ENCODE data around the gene RPS6KA3. TPM values are rescaled to one million over a fixed set of nuclear protein-coding genes. Genes with fewer than 3 reads are reported as not detected.
"Not testable (repeated sequence)": the region's sequence is repeated elsewhere in the genome, so short reads cannot be mapped to it uniquely, and the experiment has no call there.

The RPS6KA3 gene
- total RNA-seq, 1 donor from 2014 or later, result 92.2 TPM

DNA sequence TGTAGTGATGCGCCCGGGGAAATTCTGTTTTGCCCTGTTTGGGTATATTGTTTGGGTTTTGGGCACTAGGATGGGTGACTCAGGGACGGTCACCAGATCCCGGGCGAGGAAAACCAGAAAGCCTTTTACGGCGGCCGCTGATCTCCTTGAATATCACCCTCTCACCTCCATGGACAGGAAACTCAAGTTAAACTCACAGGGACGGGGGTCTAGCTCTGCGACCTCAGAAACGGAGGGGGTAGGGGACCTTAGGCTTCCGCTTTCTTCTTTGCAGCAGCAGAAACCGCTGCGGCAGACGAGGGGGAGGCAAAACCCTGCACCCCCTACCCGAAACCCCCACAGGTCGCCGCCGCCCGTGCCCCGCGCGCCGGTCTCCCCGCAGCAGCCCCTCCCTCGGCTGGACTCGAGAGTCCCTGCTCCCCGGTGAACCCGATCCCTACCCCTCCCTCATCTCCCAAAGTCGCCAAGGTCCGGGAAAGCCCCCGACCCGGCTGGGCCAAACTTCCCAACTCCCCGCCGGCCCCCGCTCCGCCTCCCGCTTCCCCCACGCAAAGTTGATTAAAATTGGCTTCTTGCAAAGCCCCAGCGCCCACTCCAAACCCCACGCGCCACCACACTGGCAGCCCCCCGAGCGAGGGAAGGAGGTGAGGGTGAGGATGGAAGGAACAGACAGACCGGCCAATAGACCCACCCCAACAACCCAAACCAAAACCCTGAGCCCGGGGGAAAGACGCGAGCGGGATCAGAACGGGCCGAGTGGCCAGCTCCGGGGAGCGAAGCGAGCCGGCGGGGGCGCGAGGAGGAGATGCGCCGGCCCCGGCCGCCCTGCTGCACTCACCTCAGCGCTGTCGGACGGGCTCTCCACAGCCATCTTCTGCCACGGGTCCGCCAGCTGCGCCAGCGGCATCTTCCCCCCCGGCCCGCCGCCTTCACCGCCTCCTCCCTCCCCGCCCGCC is 705 bp downstream of the RPS6KA3 start:
- peak in 1 of 2 donors; percentile 27 for DNase-seq (ENCODE audit: low read depth in 2 of 2)

DNA sequence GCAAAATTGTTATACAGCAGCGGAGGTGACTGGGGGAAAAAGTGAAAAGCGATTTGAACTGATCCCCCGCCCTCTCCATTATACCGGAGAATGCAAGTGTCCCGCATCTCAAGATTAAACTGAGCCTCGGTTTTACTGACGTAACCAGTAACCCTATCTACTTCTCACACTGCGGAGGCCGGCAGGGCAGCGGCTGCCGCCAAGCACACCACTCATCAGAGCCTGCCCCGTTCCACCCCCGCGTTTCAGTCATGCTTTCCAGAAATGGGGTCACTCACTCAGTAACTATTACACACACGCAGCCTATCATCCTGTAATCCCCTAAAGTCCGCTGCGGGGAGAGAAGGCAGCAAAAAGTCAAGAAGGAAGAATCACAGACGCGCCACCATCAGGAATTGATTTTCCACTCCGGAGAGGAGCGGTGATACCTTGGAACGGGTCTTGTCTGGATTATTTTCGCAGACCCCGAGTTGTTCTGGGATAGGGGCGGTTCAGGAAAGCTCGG is 1.4 kb downstream of the RPS6KA3 start:
- peak in 1 of 2 donors; percentile 69 for DNase-seq (ENCODE audit: low read depth in 2 of 2)

DNA sequence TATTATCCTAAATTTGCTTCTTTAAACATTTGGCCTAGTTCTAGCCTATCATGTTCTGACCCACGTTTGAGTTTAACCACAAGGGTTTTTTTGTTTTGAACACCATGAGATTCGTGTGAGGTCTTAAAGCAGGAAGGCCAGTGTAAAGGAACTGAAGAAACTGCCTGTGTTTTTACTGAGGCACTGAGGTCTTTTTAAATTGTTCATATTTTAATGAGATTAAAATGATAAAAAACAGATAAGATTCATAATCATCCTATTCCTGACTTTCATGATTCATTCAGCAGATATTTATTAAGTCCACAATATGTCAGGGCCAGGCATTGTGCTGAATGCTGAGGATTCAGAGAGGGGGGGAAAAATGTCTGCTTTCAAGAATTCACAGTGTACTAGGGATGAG is 3.2 kb downstream of the RPS6KA3 start:
- DNase-seq (ENCODE audit: low read depth in 2 of 2), result peak in 1 of 2 donors; percentile 38

GRCh38 chrX:20260885-20261284 is 5.8 kb downstream of the RPS6KA3 start:
- no peak for DNase-seq (ENCODE audit: low read depth in 2 of 2)

DNA sequence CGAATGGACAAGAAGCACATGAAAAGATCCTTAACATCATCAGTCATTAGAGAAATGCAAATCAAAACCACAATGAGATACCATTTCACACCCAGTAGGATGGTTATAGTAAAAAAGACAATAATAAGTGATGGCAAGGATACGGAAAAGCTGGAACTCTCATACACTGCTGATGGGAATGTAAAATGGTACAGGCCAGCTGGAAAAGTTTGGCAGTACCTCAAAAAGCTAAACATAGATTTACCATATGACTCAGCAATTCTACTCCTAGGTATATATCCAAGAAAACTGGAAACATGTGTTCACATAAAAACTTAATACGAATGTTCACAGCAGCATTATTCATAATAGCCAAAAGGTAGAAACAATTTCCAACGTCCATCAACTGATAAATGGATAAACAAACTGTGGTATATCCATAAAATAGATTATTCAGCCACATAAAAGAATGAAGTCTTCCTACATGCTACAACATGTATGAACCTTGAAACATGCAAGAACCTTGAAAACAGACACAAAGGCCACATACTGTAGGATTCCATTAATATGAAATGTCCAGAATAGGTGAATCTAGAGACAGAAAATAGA is 11.9 kb downstream of the RPS6KA3 start:
- no peak for DNase-seq (ENCODE audit: low read depth in 2 of 2)

DNA sequence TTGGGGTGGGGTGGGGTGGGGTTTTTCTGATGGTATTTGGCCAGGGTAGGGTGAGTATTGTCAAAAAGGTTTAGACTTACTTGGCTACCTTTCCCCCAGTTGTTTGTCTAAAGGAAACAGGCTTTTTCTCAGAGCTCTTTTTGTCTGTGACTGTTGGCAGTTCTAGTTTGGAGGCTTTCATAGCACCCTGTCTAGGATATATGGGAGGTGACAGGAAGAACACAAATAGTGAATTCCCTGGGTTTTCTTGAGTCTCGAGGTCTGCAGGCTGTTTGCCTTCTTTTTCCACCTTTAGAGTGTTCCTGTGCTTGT is 13.5 kb downstream of the RPS6KA3 start:
- DNase-seq (ENCODE audit: low read depth in 2 of 2), result no peak

- DNase-seq (ENCODE audit: low read depth in 2 of 2), result peak; percentile 35 to 56
Observed at GRCh38 chrX:20252381-20253231, 14.1 kb downstream of the RPS6KA3 start.

DNA sequence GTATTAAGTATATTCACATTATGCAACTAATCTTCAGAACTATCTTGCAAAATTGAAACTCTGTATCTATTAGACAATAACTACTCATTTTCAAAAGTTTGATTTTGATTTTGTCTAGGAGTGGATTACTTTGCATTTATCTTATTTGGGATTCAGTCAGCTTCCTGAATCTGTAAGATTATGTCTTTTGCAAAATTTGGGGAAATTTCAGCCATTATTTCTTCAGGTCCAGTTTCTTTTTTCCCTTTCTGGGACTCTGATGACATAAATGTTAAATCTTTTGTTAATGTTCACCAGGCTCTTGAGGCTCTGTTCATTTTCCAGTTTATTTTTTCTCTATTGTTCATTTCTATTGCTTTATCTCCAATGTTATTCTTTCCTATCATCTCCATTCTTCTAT is 15.0 kb downstream of the RPS6KA3 start:
- no peak for DNase-seq (ENCODE audit: low read depth in 2 of 2)

DNA sequence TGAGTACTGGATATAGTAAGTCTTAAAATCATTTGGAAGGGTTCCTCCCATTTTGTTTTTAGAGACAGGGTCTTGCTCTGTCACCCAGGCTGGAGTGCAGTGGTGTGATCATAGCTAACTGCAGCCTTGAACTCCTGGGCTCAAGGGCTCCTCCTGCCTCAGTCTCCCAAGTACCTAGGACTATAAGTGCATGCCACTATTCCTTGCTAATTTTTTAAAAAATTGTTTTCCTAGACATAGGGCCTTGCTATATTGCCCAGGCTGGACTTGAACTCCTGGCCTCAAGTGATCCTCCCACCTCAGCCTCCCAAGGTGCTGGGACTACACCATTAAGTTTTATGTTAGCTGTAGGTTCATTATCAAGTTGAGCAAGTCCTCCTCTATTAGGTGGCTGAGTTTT is 16.6 kb downstream of the RPS6KA3 start:
- DNase-seq (ENCODE audit: low read depth in 2 of 2), result not testable (repeated sequence)

DNA sequence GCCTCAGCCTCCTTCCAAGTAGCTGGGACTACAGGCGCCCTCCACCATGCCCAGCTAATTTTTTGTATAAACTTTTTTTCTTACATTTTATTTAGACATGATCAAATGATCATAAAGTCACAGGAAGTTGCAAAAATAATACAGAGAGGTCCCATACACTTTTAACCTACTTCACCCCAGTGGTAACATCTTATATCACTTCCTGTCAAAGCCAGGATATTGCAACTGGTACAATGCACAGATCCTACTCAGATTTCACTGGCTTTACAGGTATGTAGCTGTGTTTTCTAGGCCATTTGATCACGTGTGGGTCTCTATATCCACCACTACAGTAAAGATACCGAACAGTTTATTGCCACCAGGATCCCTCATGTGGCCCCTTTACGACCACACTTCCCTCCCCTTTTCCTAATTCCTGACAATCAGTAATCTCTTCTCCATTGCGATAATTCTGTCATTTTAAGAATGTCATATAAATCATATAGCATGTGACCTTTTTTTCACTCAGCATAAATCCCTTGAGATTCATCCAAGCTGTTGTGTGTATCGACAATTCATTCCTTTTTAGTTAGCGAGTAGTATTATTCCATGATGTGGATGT is 18.0 kb downstream of the RPS6KA3 start:
- DNase-seq (ENCODE audit: low read depth in 2 of 2), result no peak

- no peak for DNase-seq (ENCODE audit: low read depth in 2 of 2)
Observed at GRCh38 chrX:20244931-20245330, 21.8 kb downstream of the RPS6KA3 start.

GRCh38 chrX:20240201-20240600 is 26.5 kb downstream of the RPS6KA3 start:
- no peak for DNase-seq (ENCODE audit: low read depth in 2 of 2)

- DNase-seq (ENCODE audit: low read depth in 2 of 2), result no peak
Observed at GRCh38 chrX:20237864-20238263, 28.8 kb downstream of the RPS6KA3 start.

DNA sequence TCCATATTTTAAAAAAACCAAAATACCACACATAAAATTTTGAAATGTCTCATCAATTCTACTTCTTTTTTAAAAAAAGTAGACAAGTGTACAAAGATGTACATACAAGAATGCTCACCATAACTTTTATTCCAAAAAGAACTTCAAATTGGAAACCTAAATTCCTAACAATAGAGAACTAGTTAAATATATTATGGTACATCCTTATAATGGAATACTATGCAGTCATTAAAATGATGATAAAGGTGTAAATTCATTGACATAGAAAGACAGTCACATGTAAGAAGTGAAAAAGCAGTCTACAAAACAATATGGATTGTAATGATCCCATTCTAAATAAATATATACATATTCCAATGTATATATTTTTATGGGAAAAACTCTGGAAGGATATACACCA is 31.0 kb downstream of the RPS6KA3 start:
- DNase-seq (ENCODE audit: low read depth in 2 of 2), result no peak

- no peak for DNase-seq (ENCODE audit: low read depth in 2 of 2)
Observed at GRCh38 chrX:20233336-20233735, 33.4 kb downstream of the RPS6KA3 start.

DNA sequence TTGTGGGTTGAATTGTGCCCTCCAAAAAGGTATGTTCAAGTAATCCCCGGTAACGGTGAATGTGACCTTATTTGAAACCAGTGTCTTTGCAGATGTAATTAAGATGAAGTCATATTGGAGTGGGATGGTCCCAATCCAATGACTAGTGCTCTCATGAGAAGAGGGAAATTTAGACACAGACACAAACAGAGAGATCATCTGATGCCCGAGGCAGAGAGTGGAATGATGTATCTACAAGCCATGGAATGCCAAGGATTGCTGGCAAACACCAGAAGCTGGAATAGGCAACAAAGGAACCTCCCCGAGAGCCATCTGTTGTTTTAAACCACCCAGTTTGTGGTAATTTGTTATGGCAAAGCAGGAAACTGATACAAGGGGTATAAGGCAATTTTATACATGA is 35.1 kb downstream of the RPS6KA3 start:
- no peak for DNase-seq (ENCODE audit: low read depth in 2 of 2)

GRCh38 chrX:20230406-20230805 is 36.3 kb downstream of the RPS6KA3 start:
- no peak for DNase-seq (ENCODE audit: low read depth in 2 of 2)

- DNase-seq (ENCODE audit: low read depth in 2 of 2), result no peak
Observed at GRCh38 chrX:20229155-20229554, 37.6 kb downstream of the RPS6KA3 start.

DNA sequence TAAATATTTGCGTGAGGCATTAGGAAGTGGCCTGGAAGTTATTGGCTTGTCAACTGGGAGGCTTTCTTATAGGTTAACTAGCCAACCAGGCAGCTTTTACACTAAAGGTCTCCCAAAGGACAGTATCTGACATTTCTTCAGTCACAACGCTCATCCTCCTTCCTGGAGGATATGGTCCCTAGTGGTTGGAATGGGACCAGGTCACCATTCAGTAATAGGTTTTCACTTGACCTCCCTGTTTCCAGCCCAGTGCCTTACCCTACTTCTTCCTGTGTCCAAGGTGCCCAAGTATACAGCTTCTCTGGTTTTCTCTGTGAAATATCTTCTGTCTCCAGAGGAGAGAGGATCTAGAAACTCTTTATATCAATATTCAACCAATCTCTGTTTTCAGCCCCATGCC is 38.5 kb downstream of the RPS6KA3 start:
- no peak for DNase-seq (ENCODE audit: low read depth in 2 of 2)

- no peak for DNase-seq (ENCODE audit: low read depth in 2 of 2)
Observed at GRCh38 chrX:20227116-20227515, 39.6 kb downstream of the RPS6KA3 start.

GRCh38 chrX:20225488-20225833 is 41.2 kb downstream of the RPS6KA3 start:
- peak; percentile 56 to 69 for DNase-seq (ENCODE audit: low read depth in 2 of 2)

Measured in dermis microvascular lymphatic vessel endothelial cell (primary cell).